Activated CD8-positive, alpha-beta memory T cell treated with anti-CD3 and anti-CD28 coated beads, Interleukin-2, amount 50 U/mL, for 24 hours (primary cell): ENCODE measurements around the gene NFATC3.
"Not testable (repeated sequence)": the region's sequence is repeated elsewhere in the genome, so short reads cannot be mapped to it uniquely, and the experiment has no call there.

Experiments
- DNase-seq: peaks from one replicate; pipeline ENCODE4 v3.0.0-alpha.2; 2020; ENCODE audit errors: extremely low read depth

The NFATC3 gene

GRCh38 chr16:68116256-68116867 is 31.2 kb downstream of the NFATC3 start:
- DNase-seq: no peak

- DNase-seq: no peak
These were observed 32.7 kb downstream of the NFATC3 start for GRCh38 chr16:68117884-68118283.

- DNase-seq: not testable (repeated sequence)
These were observed 33.8 kb downstream of the NFATC3 start for GRCh38 chr16:68118954-68119353.

GRCh38 chr16:68120496-68120895 is 35.3 kb downstream of the NFATC3 start:
- DNase-seq: not testable (repeated sequence)

DNA sequence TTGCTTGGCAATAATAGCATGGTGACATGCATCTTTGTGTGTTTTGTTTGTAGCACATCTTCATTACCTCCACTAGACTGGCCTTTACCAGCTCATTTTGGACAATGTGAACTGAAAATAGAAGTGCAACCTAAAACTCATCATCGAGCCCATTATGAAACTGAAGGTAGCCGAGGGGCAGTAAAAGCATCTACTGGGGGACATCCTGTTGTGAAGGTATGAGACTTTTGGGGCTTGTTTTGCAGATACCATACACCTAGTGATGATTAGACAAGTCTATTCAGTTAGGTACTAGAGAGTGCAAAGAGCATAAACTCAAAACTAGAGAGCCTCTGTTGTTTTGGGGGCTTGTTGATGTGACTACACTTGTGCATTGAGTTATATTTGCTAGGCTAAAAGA is 41.2 kb downstream of the NFATC3 start:
- DNase-seq: no peak

DNA sequence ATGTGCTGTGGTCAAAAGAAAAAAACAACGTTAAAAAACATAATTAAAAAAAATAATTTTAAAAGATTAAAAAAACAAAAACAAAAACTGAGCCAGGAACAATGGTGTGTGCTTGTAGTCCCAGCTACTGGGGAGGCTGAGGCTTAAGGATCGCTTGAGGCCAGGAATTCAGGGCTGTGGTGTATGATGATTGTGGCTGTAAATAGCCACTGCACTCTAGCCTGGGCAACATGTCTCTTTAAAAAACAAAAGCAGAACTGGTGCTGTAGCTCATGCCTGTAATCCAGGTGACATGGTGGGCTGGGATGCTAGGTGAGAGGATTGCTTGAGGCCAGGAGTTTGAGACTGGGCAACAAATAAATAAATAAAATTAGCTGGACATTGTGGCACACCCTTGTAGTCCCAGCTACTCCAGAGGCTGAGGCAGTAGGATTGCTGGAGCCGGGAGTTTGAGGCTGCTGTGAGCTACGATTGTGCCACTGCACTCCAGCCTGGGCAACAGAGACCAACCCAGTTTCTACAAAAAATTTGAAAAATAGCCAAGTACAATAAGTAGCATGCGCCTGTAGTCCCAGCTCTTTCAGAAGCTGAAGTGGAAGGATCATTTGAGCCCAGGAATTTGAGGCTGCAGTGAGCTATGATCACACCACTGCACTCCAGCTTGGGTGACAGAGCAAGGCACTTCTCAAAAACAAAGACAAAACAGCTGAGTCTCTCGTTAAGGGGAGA is 43.6 kb downstream of the NFATC3 start:
- no peak for DNase-seq

DNA sequence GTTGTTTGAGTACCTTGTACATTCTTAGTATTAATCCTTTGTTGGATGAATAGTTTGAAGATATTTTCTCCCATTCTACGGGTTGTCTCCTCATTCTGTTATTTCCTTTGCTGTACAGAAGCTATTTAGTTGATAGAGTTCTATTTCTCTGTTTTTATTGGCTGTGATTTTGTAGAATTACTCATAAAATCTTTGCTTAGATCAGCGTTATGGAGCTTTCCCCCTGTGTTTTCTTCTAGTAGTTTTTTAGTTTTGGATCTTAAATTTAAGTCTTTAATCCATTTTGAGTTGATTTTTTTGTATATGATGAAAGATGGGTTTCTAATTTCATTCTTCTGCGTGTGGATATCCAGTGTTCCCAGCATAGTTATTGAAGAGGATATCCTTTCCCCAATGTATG is 45.4 kb downstream of the NFATC3 start:
- DNase-seq: no peak

DNA sequence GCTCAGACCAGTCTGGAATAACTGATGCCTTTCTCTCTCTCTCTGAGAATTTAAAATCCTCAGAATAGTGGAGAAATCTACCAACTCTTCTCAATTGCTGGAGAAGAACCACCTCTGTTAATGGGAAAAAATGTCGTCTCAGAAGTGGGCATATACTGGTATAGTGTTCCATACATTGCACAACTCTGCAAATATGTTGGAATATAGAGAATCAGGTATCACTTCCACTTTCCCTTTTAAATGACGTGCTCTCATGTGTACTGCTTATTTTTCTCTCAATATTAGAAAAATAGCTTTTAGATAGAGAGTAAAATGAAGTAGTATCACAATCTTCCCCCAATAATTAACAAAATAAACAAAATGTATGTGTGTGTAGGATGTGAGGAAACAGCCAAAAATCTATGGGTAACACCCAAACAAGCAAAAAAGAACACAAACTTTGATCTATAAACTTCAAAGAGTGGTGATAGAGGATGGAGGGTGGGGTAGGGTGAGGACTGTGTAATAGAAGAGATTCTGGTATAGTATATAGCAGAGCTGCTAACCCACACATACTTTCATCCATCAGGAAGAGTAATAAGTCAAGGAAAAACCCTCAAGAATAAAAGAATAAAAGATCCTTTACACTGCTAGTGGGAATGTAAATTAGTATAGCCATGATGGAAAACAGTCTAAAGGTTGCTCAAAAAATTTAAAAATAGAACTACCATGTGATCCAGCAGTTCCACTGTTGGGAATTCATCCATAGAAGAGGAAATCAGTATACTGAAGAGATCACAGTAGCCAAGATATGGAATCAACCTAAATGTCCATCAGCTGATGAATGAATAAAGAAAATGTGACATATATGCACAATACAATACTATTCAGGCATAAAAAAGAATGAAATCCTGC is 46.9 kb downstream of the NFATC3 start:
- DNase-seq: no peak

DNA sequence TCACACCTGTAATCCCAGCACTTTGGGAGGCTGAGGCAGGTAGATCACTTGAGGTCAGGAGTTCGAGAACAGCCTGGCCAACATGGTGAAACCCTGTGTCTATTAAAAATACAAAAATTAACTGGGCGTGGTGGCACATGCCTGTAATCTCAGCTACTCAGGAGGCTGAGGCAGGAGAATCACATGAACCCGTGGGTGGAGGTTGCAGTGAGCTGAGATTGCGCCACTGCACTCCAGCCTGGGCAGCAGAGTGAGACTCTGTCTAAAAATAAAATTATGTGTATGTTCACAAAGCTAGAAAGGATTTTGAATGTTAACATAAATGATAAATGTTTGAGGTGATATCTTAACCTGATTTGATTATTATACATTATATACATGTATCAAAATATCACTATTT is 47.8 kb downstream of the NFATC3 start:
- not testable (repeated sequence) for DNase-seq

DNA sequence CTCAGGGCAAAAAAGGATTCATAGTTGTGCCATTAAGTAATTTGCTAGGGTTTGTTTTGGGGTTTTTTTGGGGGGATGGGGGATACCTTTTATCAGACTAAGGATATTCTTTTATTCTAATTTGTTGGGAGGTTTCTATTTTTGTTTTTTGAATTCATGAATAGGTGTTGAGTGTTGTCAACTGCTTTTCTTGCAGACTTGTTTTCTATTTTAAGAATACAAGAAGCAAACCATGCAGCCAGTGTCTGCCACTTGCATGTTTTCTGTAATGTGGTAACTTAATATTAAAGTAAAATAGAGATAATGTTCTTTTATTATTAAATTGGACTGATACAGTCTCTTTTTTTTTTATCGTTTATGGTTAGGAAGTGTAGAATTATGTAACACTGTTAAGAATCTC is 49.5 kb downstream of the NFATC3 start:
- DNase-seq: no peak

- DNase-seq: no peak
These were observed 51.3 kb downstream of the NFATC3 start for GRCh38 chr16:68136515-68136914.

DNA sequence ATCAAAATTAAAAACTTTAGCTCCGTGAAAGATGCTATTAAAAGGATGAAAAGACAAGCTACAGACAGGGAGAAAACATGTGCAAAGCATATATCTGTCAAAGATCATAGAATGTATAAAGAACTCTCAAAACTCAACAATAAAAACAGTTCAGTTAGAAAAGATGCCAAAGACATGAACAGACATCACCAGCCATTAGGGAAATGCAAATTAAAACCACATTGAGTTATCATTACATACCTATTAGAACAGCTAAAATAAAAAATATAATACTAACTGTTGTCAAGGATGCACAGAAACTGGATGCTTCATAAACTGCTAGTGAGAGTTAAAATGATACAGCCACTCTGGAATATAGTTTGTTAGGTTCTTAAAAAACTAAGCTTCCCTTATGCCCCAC is 58.8 kb downstream of the NFATC3 start:
- no peak for DNase-seq

DNA sequence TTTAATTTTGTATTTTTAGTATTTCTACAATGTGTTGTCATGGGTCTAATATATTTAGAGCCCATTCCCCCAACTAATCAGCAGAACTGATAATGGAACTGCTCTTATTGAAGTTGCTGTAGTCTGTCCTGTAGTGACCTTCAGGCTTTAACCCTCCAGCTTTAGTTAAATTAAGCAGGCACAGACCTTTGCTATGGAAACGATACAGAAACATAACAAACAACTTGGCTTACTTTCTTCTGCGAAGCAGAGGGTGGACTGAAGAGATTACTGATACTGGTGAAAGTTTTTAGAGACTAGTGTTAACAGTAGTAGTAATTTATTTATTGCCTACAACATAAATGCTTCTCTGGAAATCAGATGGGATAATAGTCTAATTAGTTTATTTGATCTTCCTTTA is 61.4 kb downstream of the NFATC3 start:
- DNase-seq: no peak

- DNase-seq: no peak
These were observed 62.3 kb downstream of the NFATC3 start for GRCh38 chr16:68147444-68147843.

GRCh38 chr16:68149596-68149995 is 64.4 kb downstream of the NFATC3 start:
- DNase-seq: no peak

- no peak for DNase-seq
These were observed 70.3 kb downstream of the NFATC3 start for GRCh38 chr16:68155425-68155824.

DNA sequence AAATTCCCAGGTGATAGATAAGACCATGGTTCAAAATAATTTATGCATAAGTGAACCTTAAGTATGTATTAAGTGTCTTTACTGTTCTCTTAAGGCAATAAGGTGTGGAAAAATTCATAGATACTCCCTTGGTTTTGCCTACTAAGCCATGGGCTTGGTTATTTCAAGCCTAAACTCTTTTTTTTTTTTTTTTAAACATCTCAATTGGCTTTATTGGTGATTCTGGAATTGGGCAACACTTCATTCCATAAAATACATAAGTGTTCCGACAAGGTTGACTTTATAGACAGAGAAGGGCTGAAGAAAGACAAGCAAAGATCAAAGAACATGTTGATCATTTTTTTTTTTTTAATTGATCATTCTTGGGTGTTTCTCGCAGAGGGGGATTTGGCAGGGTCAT is 77.2 kb downstream of the NFATC3 start:
- no peak for DNase-seq

DNA sequence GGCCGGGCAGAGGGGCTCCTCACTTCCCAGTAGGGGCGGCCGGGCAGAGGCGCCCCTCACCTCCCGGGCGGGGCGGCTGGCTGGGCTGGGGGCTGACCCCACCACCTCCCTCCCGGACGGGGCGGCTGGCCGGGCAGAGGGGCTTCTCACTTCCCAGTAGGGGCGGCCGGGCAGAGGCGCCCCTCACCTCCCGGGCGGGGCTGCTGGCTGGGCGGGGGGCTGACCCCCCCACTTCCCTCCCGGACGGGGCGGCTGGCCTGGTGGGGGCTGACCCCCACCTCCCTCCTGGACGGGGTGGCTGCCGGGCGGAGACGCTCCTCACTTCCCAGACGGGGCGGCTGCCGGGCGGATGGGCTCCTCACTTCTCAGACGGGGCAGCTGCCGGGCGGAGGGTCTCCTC is 78.1 kb downstream of the NFATC3 start:
- not testable (repeated sequence) for DNase-seq

DNA sequence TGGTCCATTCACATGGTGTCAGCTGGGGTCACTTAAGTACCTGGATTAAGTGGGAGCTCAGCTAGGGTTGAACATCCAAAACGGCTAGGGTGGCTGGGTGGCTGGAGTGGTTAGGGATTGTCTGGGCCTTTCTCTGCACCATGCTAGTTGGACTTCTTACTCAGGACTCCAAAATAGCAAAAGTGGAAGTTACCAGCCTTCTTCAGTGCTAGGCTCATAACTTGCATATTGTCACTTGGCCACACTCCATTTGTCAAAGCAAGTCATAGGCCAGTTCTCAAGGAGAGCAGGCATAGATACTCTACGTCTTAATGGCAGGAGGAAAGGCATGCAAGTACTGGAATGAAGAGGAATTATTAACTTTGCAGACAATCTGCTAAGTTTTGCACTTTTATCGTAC is 81.1 kb downstream of the NFATC3 start:
- no peak for DNase-seq

GRCh38 chr16:68179196-68179795 is 94.1 kb downstream of the NFATC3 start:
- no peak for DNase-seq

- no peak for DNase-seq
These were observed 94.7 kb downstream of the NFATC3 start for GRCh38 chr16:68179855-68180254.

- no peak for DNase-seq
These were observed 97.9 kb downstream of the NFATC3 start for GRCh38 chr16:68183046-68183445.
